ENCODE results near the gene CEP85.

The CEP85 gene

DNA sequence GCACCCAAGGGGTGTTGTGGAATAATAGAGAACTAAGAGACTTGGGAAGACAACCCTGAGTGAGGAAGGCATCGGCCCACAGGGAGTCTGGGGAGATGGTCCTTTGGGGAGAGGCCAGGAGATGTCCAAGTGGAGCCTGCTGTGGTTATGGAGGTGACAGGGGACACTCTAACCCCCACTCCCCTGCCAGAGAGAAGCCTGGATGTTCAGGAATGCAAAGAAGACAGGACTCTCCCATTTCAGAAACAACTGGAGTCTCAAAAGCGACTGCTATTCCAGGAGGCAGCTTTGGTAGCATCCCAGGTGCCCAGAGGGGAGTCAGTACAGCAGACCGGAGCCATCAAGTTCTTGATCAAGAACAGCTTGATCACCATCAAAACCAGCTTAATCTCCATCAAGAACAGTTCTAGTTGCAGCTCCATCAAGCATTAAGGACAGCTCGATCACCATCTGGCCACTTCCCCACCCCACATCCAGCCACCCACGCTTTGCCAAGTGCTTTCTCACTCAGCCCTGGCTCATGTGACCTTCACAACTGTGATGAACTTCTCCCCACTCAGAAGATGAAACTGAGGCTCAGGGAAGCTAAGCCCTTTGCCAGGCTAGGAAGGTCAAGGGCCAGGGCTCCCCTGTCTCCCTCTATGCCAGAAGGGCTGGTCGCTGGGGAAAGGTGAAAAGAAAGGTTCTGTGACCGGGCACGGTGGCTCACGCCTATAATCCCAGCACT is 84.5 kb downstream of the CEP85 start:
- DNase-seq: no peak

DNA sequence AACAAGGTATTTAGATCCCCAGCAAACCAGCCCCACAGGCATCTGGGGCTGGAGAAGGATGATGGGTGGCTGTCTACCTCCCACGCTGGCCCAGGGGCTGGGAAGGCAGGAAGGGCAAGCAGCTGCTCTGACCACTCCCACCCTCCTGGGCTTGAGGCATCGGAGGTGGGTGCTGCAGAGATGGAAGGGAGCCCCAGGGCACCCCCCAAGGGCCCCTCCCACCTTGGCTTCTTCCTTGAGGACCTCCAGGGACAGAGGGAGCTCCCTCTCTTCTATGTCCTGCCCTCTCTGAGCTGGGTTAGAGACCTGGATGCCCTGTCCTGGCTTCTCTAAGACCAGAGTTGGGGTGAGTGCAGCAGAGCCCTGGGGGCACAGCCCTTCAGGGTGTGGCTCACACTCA is 86.9 kb downstream of the CEP85 start:
- DNase-seq: no peak

DNA sequence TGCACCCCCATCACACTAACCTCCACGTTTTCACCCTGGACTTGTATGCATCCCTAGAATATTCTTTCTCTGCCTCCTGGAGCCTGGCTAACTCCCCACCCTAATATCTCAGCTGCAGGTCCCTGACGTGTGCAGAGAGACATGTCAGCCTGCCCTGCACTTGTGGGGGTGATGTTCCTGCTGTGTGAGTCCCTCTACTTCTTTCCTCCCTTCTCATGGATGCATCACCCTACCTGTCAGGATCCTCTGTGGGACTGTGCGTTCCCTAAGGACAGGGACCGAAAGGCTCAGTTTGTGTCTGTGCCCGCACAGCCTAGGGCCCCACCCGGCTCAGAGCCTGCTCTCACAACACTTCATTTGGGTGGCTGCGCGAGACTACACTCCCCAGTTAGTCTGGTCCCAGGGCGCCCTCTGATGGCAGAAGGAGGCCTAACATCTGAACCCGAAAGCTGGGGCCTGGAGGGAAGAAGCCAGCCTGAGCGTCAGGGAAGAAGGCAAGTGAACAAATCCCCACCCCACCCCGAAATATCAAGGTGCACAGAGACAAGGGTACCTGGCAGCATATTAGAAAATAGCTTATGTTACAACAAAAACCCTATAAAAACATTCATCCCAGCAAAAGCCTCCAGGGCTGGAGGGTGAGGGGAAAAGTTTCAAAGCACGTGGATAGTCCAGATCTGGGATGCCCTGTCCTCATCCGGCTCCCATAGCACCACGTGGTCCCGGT is 87.5 kb downstream of the CEP85 start:
- peak; percentile 87 for DNase-seq

- no peak for DNase-seq
Observed at GRCh38 chr1:26322042-26322331, 88.0 kb downstream of the CEP85 start.

DNA sequence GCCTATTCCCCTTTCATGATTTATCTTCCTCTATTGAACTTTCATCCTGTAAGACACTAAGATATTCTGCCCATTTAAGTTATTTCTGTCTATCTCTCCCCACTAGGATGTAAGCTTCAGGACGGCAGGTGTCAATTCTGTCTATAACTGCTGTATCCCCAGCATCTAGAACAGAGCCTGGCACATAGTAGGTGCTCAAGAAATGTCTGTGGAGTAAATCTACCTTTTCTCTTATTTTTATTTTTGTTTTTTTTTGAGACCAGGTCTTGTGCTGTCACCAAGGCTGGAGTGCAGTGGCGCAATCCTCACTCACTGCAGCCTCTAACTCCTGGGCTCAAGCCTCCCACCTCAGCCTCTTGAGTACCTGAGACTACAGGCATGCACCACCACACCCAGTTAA is 89.4 kb downstream of the CEP85 start:
- no peak for DNase-seq

GRCh38 chr1:26324550-26324949 is 90.5 kb downstream of the CEP85 start:
- no peak for DNase-seq

DNA sequence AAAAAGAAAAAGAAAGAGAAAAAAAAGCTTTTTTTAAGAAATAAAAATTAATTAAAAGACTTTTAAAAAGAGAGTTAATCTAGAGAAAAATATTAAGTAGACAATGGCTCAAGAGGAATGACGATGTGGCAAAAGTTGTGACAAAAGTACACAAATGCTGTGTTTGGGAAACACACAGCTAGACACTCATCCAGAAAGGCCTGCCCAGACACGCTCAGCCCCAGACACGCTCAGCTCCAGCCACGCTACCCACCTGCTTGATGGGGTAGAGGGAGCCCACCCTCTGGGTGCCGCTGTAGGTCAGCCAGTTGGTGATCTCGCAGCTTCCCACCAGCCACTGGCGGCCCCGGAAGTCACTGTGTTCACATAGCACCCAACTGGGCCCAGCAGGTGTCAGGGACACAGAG is 94.0 kb downstream of the CEP85 start:
- no peak for DNase-seq

All from activated effector memory CD4-positive, alpha-beta T cell treated with Interleukin-2 at 50 U/mL for 16 hours (primary cell).